AG09309 (cell line): ENCODE measurements around the gene OR52E1.

ENCODE experiments used
- DNase-seq: peaks from one replicate; pipeline ENCODE4 v3.0.0-alpha.2; 2010; ENCODE audit warnings: low read depth
- H3K4me3 ChIP-seq: 2 replicates; pipeline ENCODE4 v1.5.1; 2011; ENCODE audit warnings: mild to moderate bottlenecking, low read depth, low read length, moderate library complexity; ENCODE audit not compliant: control insufficient read depth
- TF ChIP-seq, protein P1 (sequence below): IDR thresholded peaks from 2 replicates; pipeline ENCODE4 v1.5.1; 2011; ENCODE audit warnings: mild to moderate bottlenecking, low read depth, low read length, inconsistent platforms; ENCODE audit not compliant: insufficient read depth, control insufficient read depth; ENCODE audit errors: missing control alignments

The OR52E1 gene

DNA sequence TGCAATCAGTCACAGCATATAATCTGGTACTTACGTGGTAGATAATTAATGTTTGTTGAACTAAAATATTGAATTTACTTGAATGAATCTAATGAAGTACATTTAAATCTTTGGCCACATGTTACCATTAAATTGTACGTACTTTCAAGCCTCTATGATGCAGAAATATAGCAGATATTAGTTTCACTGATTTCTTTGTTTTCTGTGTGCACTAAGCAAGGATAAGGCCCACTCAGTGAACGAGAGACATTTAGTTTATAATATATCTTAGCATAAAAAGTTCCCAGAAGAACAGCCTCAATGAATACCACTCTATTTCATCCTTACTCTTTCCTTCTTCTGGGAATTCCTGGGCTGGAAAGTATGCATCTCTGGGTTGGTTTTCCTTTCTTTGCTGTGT, at the start of gene OR52E1:
Gene OR52E1, plus strand, starts transcription at position 301 of the 400 bp plus-strand sequence.
- TF ChIP-seq, protein P1, sequence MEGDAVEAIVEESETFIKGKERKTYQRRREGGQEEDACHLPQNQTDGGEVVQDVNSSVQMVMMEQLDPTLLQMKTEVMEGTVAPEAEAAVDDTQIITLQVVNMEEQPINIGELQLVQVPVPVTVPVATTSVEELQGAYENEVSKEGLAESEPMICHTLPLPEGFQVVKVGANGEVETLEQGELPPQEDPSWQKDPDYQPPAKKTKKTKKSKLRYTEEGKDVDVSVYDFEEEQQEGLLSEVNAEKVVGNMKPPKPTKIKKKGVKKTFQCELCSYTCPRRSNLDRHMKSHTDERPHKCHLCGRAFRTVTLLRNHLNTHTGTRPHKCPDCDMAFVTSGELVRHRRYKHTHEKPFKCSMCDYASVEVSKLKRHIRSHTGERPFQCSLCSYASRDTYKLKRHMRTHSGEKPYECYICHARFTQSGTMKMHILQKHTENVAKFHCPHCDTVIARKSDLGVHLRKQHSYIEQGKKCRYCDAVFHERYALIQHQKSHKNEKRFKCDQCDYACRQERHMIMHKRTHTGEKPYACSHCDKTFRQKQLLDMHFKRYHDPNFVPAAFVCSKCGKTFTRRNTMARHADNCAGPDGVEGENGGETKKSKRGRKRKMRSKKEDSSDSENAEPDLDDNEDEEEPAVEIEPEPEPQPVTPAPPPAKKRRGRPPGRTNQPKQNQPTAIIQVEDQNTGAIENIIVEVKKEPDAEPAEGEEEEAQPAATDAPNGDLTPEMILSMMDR: no peak
- DNase-seq: no peak
- H3K4me3 ChIP-seq: no peak within 1 kb of the TSS

DNA sequence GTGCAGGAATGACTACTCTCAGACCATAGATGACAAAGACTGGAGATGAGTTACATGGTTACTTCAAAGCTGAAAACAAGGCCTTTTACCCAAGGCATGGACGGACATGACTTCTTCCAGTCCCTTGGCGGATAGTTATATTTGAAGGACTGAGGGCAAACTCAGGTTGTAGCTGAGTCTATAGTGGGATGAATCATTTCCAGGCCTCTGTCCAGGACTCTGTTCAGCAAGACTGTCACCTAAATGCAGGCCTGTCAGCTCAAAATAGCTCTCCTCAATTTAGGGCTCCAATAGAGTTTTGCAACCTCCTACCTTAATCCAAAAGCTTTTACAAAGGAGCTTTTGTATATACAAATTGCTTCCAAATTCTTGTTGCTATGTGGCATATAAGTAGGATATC, 47.4 kb upstream of the OR52E1 start:
- no peak overlapping the region for H3K4me3 ChIP-seq
- TF ChIP-seq, protein P1: no peak
- no peak for DNase-seq

GRCh38 chr11:5036669-5037068, 32.7 kb upstream of the OR52E1 start:
- H3K4me3 ChIP-seq: no peak overlapping the region
- TF ChIP-seq, protein P1: no peak
- DNase-seq: no peak

DNA sequence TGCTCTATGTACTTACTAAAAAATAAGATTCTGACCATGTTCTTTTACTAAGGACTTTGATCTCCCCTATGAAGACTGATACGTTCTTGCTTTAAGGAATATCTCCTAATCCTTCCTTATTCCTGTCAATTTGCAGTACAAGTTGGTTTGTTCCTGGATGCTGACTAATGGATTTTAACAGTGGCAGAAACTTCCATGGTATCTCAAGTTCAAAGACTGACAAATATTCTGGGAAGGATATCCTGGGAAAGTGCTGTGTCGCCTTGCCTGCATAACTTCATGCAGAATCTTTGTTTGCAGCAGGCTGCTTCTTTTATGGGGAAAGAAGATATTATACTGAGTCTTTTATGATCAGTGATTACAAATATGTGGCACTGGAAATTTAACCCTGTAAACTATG, 31.4 kb upstream of the OR52E1 start:
- DNase-seq: no peak
- TF ChIP-seq, protein P1: no peak
- H3K4me3 ChIP-seq: no peak overlapping the region

GRCh38 chr11:5038341-5038740, 31.0 kb upstream of the OR52E1 start:
- TF ChIP-seq, protein P1: no peak
- no peak for DNase-seq
- no peak overlapping the region for H3K4me3 ChIP-seq

- DNase-seq: no peak
- TF ChIP-seq, protein P1: no peak
- no peak overlapping the region for H3K4me3 ChIP-seq
Measured at GRCh38 chr11:5040876-5041275, 28.5 kb upstream of the OR52E1 start.

- TF ChIP-seq, protein P1: no peak
- no peak for DNase-seq
Measured at GRCh38 chr11:5042091-5042490, 27.3 kb upstream of the OR52E1 start.

More at GRCh38 chr11:5042091-5042490, 27.3 kb upstream of the OR52E1 start:
- no peak overlapping the region for H3K4me3 ChIP-seq
